ENCODE results near the gene TMEM176B. TPM values are rescaled to one million over a fixed set of nuclear protein-coding genes. Genes with fewer than 3 reads are reported as not detected.

The TMEM176B gene
- total RNA-seq, 2 donors from 2014 or later, result 125 to 241 TPM

Other genes starting within 250 kb of the TMEM176B start
- 10 to 100 TPM; 30.2 to 40.4 TPM for gene GIMAP4, start 233.0 kb downstream of the TMEM176B start, total RNA-seq
- gene GIMAP6, start 168.0 kb downstream of the TMEM176B start, total RNA-seq, result 10 to 100 TPM; 35.4 to 36.8 TPM
- gene GIMAP2, start 114.7 kb downstream of the TMEM176B start, total RNA-seq, result 1 to 10 TPM; 7.0 to 9.2 TPM
- 1 to 10 TPM; 4.5 to 7.0 TPM for gene GIMAP1, start 83.8 kb downstream of the TMEM176B start, total RNA-seq
- gene GIMAP5, start 62.9 kb downstream of the TMEM176B start, total RNA-seq, result 10 to 100 TPM; 18.6 to 25.6 TPM
- 100 to 1,000 TPM in 1 of 2 donors, 10 to 100 TPM in 1; 92.1 to 110 TPM for gene TMEM176A, start 405 bp upstream of the TMEM176B start, total RNA-seq
- gene AOC1, start 52.2 kb upstream of the TMEM176B start, total RNA-seq, result under 1 TPM; 0.21 to 0.37 TPM
- gene KCNH2, start 178.0 kb upstream of the TMEM176B start, total RNA-seq, result 10 to 100 TPM; 59.1 to 82.1 TPM
- 10 to 100 TPM; 13.1 to 63.9 TPM for gene NOS3, start 190.7 kb upstream of the TMEM176B start, total RNA-seq
- gene ATG9B, start 224.1 kb upstream of the TMEM176B start, total RNA-seq, result under 1 TPM; 0.13 to 0.32 TPM
- 10 to 100 TPM; 20.1 to 21.6 TPM for gene ABCB8, start 228.1 kb upstream of the TMEM176B start, total RNA-seq
- 1 to 10 TPM; 4.0 to 4.2 TPM for gene ASIC3, start 248.2 kb upstream of the TMEM176B start, total RNA-seq

Measured in left cardiac atrium (tissue), 2 donors.